SK-N-SH (cell line): ENCODE data around the gene DEPDC1B. TPM values are rescaled to one million over a fixed set of nuclear protein-coding genes. Genes with fewer than 3 reads are reported as not detected.

Source experiments
- CTCF ChIA-PET: fragments of 300-600, 350-600 bp; formaldehyde crosslinking; extraction: SDS; loops from one replicate; lab custom pipeline; 2021; lab: Yijun Ruan, JAX
- POLR2A ChIA-PET: fragments of 350-600 bp; sonication (Branson Sonifier 250); formaldehyde crosslinking; extraction: SDS; loops from one replicate; lab custom pipeline; 2020; ENCODE audit warnings: antibody characterized with exemption, inconsistent platforms; lab: Yijun Ruan, JAX
- DNase-seq: peaks from one replicate; pipeline ENCODE4 v3.0.0; 2012
- H2AFZ ChIP-seq: fragments of 200-600 bp; sonication (generic); 2 replicates; pipeline ENCODE4 v1.8.1; 2016; ENCODE audit warnings: antibody characterized with exemption, mild to moderate bottlenecking, low read depth
- H3F3A ChIP-seq: fragments of 200-600 bp; sonication (generic); replicated peaks from 2 replicates; pipeline ENCODE3; 2016; ENCODE audit warnings: antibody characterized with exemption, mild to moderate bottlenecking; ENCODE audit not compliant: insufficient read depth
- H3K27ac ChIP-seq, 2 experiments: fragments of 200-500 bp in 1 of 2; fragments of 200-600 bp in 1 of 2; sonication (Bioruptor generic) in 1 of 2; sonication (generic), shearing (Covaris generic) in 1 of 2; 2 replicates each; pipeline versions ENCODE4 v1.5.1 to v1.6.1; 2014 to 2016; ENCODE audit warnings: low read depth in 2 of 2, inconsistent platforms in 1 of 2, low read length in 1 of 2, mild to moderate bottlenecking in 1 of 2, mixed read lengths in 1 of 2
- H3K27me3 ChIP-seq: fragments of 200-600 bp; sonication (generic), shearing (Covaris generic); 2 replicates; pipeline ENCODE4 v1.6.1; 2016; ENCODE audit warnings: mixed run types; ENCODE audit not compliant: insufficient read depth
- H3K36me3 ChIP-seq, 2 experiments: fragments of 200-500 bp in 1 of 2; fragments of 200-600 bp in 1 of 2; sonication (Bioruptor generic) in 1 of 2; sonication (generic) in 1 of 2; replicated peaks in 1 of 2; 2 replicates each; pipeline versions ENCODE3 to v1.5.1; 2014 to 2016; ENCODE audit warnings: low read length in 1 of 2, mild to moderate bottlenecking in 1 of 2; ENCODE audit not compliant: insufficient read depth in 2 of 2, control insufficient read depth in 1 of 2
- H3K4me1 ChIP-seq, 2 experiments: fragments of 200-500 bp in 1 of 2; fragments of 200-600 bp in 1 of 2; sonication (Bioruptor generic) in 1 of 2; sonication (generic), shearing (Covaris generic) in 1 of 2; 2 replicates each; pipeline versions ENCODE4 v1.5.1 to v1.6.1; 2014 to 2016; ENCODE audit warnings: low read depth in 1 of 2, low read length in 1 of 2, mixed run types in 1 of 2; ENCODE audit not compliant: insufficient read depth in 2 of 2, control insufficient read depth in 1 of 2
- H3K4me2 ChIP-seq: fragments of 200-600 bp; sonication (generic), shearing (Covaris generic); 2 replicates; pipeline ENCODE4 v1.6.1; 2017; ENCODE audit warnings: mixed run types
- H3K4me3 ChIP-seq, 2 experiments: fragments of 200-500 bp in 1 of 2; fragments of 200-600 bp in 1 of 2; sonication (Bioruptor generic) in 1 of 2; sonication (generic), shearing (Covaris generic) in 1 of 2; 2 replicates each; pipeline versions ENCODE4 v1.5.1 to v1.8.1; 2014 to 2016; ENCODE audit warnings: low read depth in 2 of 2, inconsistent platforms in 1 of 2, low read length in 1 of 2, mild to moderate bottlenecking in 1 of 2, mixed read lengths in 1 of 2, moderate library complexity in 1 of 2
- H3K79me2 ChIP-seq: fragments of 200-600 bp; sonication (generic); 2 replicates; pipeline ENCODE4 v1.8.1; 2017; ENCODE audit warnings: mild to moderate bottlenecking; ENCODE audit not compliant: insufficient read depth
- H3K9ac ChIP-seq: fragments of 200-600 bp; sonication (generic); 2 replicates; pipeline ENCODE4 v1.6.1; 2017; ENCODE audit warnings: mixed run types
- H3K9me2 ChIP-seq: fragments of 200-600 bp; sonication (generic); 2 replicates; pipeline ENCODE4 v1.6.1; 2017; ENCODE audit warnings: mixed run types
- H3K9me3 ChIP-seq: fragments of 200-600 bp; sonication (generic); 2 replicates; pipeline ENCODE4 v1.6.1; 2017; ENCODE audit warnings: mixed run types, mild to moderate bottlenecking, moderate library complexity
- H4K20me1 ChIP-seq: fragments of 200-600 bp; sonication (generic); 2 replicates; pipeline ENCODE4 v1.6.1; 2017; ENCODE audit warnings: mild to moderate bottlenecking, mixed run types; ENCODE audit not compliant: insufficient read depth
- CHD2 ChIP-seq: fragments of 150-350 bp; IDR thresholded peaks from 2 replicates; pipeline ENCODE4 v1.6.1; 2018; ENCODE audit warnings: low read length; ENCODE audit not compliant: partially characterized antibody
- EP300 ChIP-seq, 2 experiments: IDR thresholded peaks; 2 replicates each; pipeline versions ENCODE4 v1.4.0 to v1.6.1; 2012; ENCODE audit warnings: borderline replicate concordance in 1 of 2, low read depth in 1 of 2, low read length in 1 of 2
- EZH2phosphoT487 ChIP-seq: fragments of 200-600 bp; sonication (generic); IDR thresholded peaks from 2 replicates; pipeline ENCODE4 v1.6.1; 2017; ENCODE audit warnings: low read depth, mixed run types, mild to moderate bottlenecking, antibody characterized with exemption, moderate library complexity, borderline replicate concordance
- FOSL2 ChIP-seq: IDR thresholded peaks from 2 replicates; pipeline ENCODE4 v1.4.0; 2012; ENCODE audit warnings: low read depth, mild to moderate bottlenecking, moderate library complexity, borderline replicate concordance
- GABPA ChIP-seq: IDR thresholded peaks from 2 replicates; pipeline ENCODE4 v1.4.0; 2012; ENCODE audit warnings: low read depth, mild to moderate bottlenecking
- IRF3 ChIP-seq: fragments of 150-350 bp; IDR thresholded peaks from 2 replicates; pipeline ENCODE4 v1.6.1; 2016; ENCODE audit warnings: mild to moderate bottlenecking, low read depth, low read length
- MAX ChIP-seq: IDR thresholded peaks from 2 replicates; pipeline ENCODE4 v1.4.0; 2012; ENCODE audit warnings: low read depth
- MXI1 ChIP-seq: IDR thresholded peaks from 2 replicates; pipeline ENCODE4 v1.6.1; 2012; ENCODE audit warnings: mild to moderate bottlenecking, low read depth, low read length, improper control_type of control experiment
- NRF1 ChIP-seq: IDR thresholded peaks from 2 replicates; pipeline ENCODE4 v1.6.1; 2012; ENCODE audit warnings: low read depth, mild to moderate bottlenecking, low read length
- POLR2AphosphoS5 ChIP-seq: IDR thresholded peaks from 2 replicates; pipeline ENCODE4 v1.6.1; 2012; ENCODE audit warnings: low read depth, low read length
- RAD21 ChIP-seq: IDR thresholded peaks from 2 replicates; pipeline ENCODE4 v1.6.1; 2012; ENCODE audit warnings: mild to moderate bottlenecking, low read length
- REST ChIP-seq: IDR thresholded peaks from 2 replicates; pipeline ENCODE4 v1.6.1; 2012; ENCODE audit warnings: mild to moderate bottlenecking, low read depth, low read length, moderate library complexity
- RFX5 ChIP-seq: IDR thresholded peaks from 2 replicates; pipeline ENCODE4 v1.6.1; 2012; ENCODE audit warnings: mild to moderate bottlenecking, improper control_type of control experiment, low read length
- SIN3A ChIP-seq: IDR thresholded peaks from 2 replicates; pipeline ENCODE4 v1.6.1; 2012; ENCODE audit warnings: low read depth, mild to moderate bottlenecking, low read length, moderate library complexity, borderline replicate concordance
- SMC3 ChIP-seq: IDR thresholded peaks from 2 replicates; pipeline ENCODE4 v1.6.1; 2012; ENCODE audit warnings: low read depth, low read length, improper control_type of control experiment
- TCF12 ChIP-seq: IDR thresholded peaks from 2 replicates; pipeline ENCODE4 v1.4.0; 2012
- TEAD4 ChIP-seq: IDR thresholded peaks from 2 replicates; pipeline ENCODE4 v1.4.0; 2012; ENCODE audit warnings: mild to moderate bottlenecking, borderline replicate concordance; ENCODE audit not compliant: insufficient read depth
- USF1 ChIP-seq: IDR thresholded peaks from 2 replicates; pipeline ENCODE4 v1.4.0; 2012; ENCODE audit warnings: low read depth, borderline replicate concordance
- ZBTB33 ChIP-seq: IDR thresholded peaks from 2 replicates; pipeline ENCODE4 v1.4.0; 2012; ENCODE audit warnings: low read depth, borderline replicate concordance
- WGBS: methylation state at CpG from one replicate; pipeline ENCODE4 v1.1.6; 2017; ENCODE audit warnings: low lambda C conversion rate; 5-methylcytosine and 5-hydroxymethylcytosine counted together
- polyA plus RNA-seq, 3 experiments: library from polyadenylated mRNA; depleted of rRNA; stranded (reverse); fragments of >200 nt; gene quantifications; 2 replicates each; pipeline ENCODE4 v1.2.3, GENCODE V29; 2012

Gene DEPDC1B
- polyA plus RNA-seq, 1 of the 3 experiments (the other 2 are of a cell fraction): 4.7 TPM

- ChIA-PET CTCF (interaction anchor here (0.6 to 2.9 kb wide), 6 partner anchors 9 to 840 kb away, joined by 3 to 8 read pairs (median 4); no protein-coding TSS in a partner anchor), POLR2A (no interaction called here)
- DNase-seq: no peak
- Histone ChIP-seq H3K4me2 (no peak overlapping the region), H3F3A (peaks cover 12% of the 10 kb centered on the region), H4K20me1 (no peaks in the 10 kb centered on the region), H3K9me3 (no peaks in the 10 kb centered on the region), H2AFZ (no peak overlapping the region), H3K36me3 (peaks cover 0 to 5% of the 10 kb centered on the region in 2 experiments), H3K9ac (no peak overlapping the region), H3K27me3 (no peaks in the 10 kb centered on the region), H3K79me2 (no peaks in the 10 kb centered on the region; the same call in 1 of the 2 replicates), H3K9me2 (peaks cover 4% of the 10 kb centered on the region; the same call in 1 of the 2 replicates), H3K4me3 (no peak overlapping the region), H3K27ac (no peak overlapping the region), H3K4me1 (no peaks in the 10 kb centered on the region)
- TF ChIP-seq MXI1 (no peak), USF1 (no peak), RAD21 (no peak)
- 89% methylated on average over 2 of the region's 2 CpGs for WGBS
These were observed 51.8 kb downstream of the DEPDC1B start for GRCh38 chr5:60648175-60648574.

GRCh38 chr5:60640901-60641300 is 59.1 kb downstream of the DEPDC1B start:
- Histone ChIP-seq H3K27me3 (no peaks in the 10 kb centered on the region), H3K27ac (no peak overlapping the region), H3F3A (peaks cover 6% of the 10 kb centered on the region), H3K9me2 (peaks cover 4% of the 10 kb centered on the region; the same call in 1 of the 2 replicates), H3K4me3 (no peak overlapping the region), H3K4me1 (no peaks in the 10 kb centered on the region), H3K79me2 (no peaks in the 10 kb centered on the region), H2AFZ (no peak overlapping the region), H3K4me2 (no peak overlapping the region), H3K9ac (no peak overlapping the region), H3K36me3 (peaks cover 9 to 14% of the 10 kb centered on the region in 2 experiments), H4K20me1 (no peaks in the 10 kb centered on the region), H3K9me3 (no peaks in the 10 kb centered on the region)
- no peak for DNase-seq
- CTCF ChIA-PET: interaction anchor here (1.6 kb wide), 1 partner anchor 830 kb away, joined by 3 read pairs; no protein-coding TSS in a partner anchor
- POLR2A ChIA-PET: no interaction called here
- WGBS: 91% methylated on average over 1 of the region's 1 CpG
- TF ChIP-seq SMC3 (no peak), USF1 (no peak), ZBTB33 (no peak), CHD2 (no peak), MAX (no peak), SIN3A (no peak), FOSL2 (no peak), MXI1 (no peak), TCF12 (no peak), NRF1 (no peak), POLR2AphosphoS5 (no peak), GABPA (no peak), EZH2phosphoT487 (no peak), IRF3 (no peak), EP300 (IDR thresholded peaks at IDR 0.05; ENCODE audit: borderline replicate concordance in 1 of 2, low read depth in 1 of 2, low read length in 1 of 2) (no peak), RFX5 (no peak), REST (no peak), TEAD4 (no peak)
